Natural killer cell (primary cell): ENCODE measurements around the gene NKX6-2. TPM values are rescaled to one million over a fixed set of nuclear protein-coding genes. Genes with fewer than 3 reads are reported as not detected.
"Not testable (repeated sequence)": the region's sequence is repeated elsewhere in the genome, so short reads cannot be mapped to it uniquely, and the experiment has no call there.

ENCODE experiments used
- ATAC-seq, 3 donors: fragments of 150-1000 bp in 2 of 3; fragments of 200-7000 bp in 1 of 3; cut with Tn5 transposase; 1 replicate in 1 of 3; 2 replicates in 2 of 3; pipeline ENCODE4 v1.10.0; 2021; ENCODE audit warnings: mild to moderate bottlenecking in 2 of 3, moderate library complexity in 2 of 3
- DNase-seq, 2 donors: peaks; one replicate each; pipeline versions ENCODE4 v3.0.0 to v3.0.0-alpha.2; 2013 to 2021; ENCODE audit warnings: mixed read lengths in 1 of 2
- H3K27ac ChIP-seq: one replicate; pipeline ENCODE4 v1.5.1; 2013; ENCODE audit warnings: mild to moderate bottlenecking, low read length
- H3K27me3 ChIP-seq: one replicate; pipeline ENCODE4 v1.6.1; 2013; ENCODE audit warnings: low read length; ENCODE audit not compliant: control insufficient read depth, insufficient read depth
- H3K36me3 ChIP-seq: one replicate; pipeline ENCODE4 v1.6.1; 2013; ENCODE audit warnings: low read length; ENCODE audit not compliant: control insufficient read depth, insufficient read depth
- H3K4me1 ChIP-seq: one replicate; pipeline ENCODE4 v1.6.1; 2013; ENCODE audit warnings: low read length; ENCODE audit not compliant: control insufficient read depth, insufficient read depth
- H3K4me3 ChIP-seq: one replicate; pipeline ENCODE4 v1.5.1; 2013; ENCODE audit warnings: low read length
- H3K9me3 ChIP-seq: one replicate; pipeline ENCODE4 v1.6.1; 2013; ENCODE audit warnings: low read length; ENCODE audit not compliant: control insufficient read depth, insufficient read depth
- H3K27ac Mint-ChIP-seq, 2 donors: one replicate each; pipeline ENCODE4 v1.8.0; 2022; ENCODE audit warnings: mild to moderate bottlenecking in 2 of 2, mixed read lengths in 2 of 2, moderate library complexity in 1 of 2
- H3K27me3 Mint-ChIP-seq, 2 donors: one replicate each; pipeline ENCODE4 v1.8.0; 2022; ENCODE audit warnings: low read depth in 2 of 2, mixed read lengths in 2 of 2
- H3K36me3 Mint-ChIP-seq: one replicate; pipeline ENCODE4 v1.8.0; 2022; ENCODE audit warnings: mixed read lengths
- H3K4me1 Mint-ChIP-seq, 2 donors: one replicate each; pipeline ENCODE4 v1.8.0; 2022; ENCODE audit warnings: mixed read lengths in 2 of 2
- H3K4me3 Mint-ChIP-seq: one replicate; pipeline ENCODE4 v1.8.0; 2022; ENCODE audit warnings: mild to moderate bottlenecking, moderate library complexity, mixed read lengths
- H3K9me3 Mint-ChIP-seq, 2 donors: one replicate each; pipeline ENCODE4 v1.8.0; 2022; ENCODE audit warnings: mixed read lengths in 2 of 2
- WGBS: methylation state at CpG from one replicate; pipeline ENCODE4 v1.1.7; 2013; ENCODE audit warnings: missing lambda C conversion rate; ENCODE audit not compliant: insufficient coverage; 5-methylcytosine and 5-hydroxymethylcytosine counted together
- intact Hi-C: fragments of 100-400 bp; cut with micrococcal nuclease; formaldehyde crosslinking; loops from one replicate; pipeline ENCODE4 v1.14.2; 2022
- total RNA-seq, 4 donors: library from RNA; stranded (reverse); fragments of 120-200 nt in 1 of 4; gene quantifications; one replicate each; pipeline versions ENCODE4 v1.2.3 to v1.2.4, GENCODE V29; 2013 to 2022
- TF ChIP-seq, protein P1 (sequence below): fragments of 200-600 bp; IDR thresholded peaks from one replicate; pipeline ENCODE4 v1.8.0; 2022; ENCODE audit warnings: antibody characterized with exemption

Gene NKX6-2
- total RNA-seq, 3 donors from 2014 or later (not counting 1 experiment from before 2014, with no cell fraction given) = not detected

DNA sequence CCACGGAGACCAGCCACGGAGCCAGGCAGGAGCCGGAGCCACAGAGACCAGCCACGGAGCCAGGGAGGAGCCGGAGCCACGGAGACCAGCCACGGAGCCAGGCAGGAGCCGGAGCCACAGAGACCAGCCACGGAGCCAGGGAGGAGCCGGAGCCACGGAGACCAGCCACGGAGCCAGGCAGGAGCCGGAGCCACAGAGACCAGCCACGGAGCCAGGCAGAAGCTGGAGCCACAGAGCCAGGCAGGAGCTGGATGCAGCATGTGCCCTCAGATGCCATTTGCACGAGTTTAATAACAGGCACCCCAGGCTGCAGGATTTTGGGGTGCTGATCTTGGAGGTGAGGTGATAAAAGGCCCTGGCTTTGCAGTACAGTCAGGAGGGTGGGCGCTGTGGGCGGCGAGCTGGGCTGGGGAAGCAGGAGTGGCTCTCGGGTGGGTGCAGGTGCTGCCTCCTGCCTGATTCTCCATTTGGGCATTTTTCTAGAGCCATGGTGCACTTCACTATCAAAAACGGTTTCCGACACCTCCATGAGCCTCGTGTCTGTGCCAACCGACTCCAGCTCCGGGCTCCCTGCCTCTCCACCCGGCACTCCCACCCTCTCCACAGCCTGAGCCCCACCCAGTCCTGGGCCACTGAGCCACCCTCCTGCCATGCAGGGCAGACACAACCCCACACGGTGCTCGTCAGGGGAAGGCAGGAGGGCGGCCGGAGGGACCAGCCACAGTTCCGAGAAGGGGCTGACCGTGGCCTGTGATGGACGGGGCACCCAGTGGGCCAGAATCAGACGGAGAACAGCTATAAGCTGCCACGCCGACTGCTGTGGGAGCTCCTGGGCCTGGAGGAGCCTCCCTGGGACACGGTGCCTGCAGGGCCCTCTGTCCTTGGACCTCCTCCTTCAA is 40.8 kb upstream of the NKX6-2 start:
- H3K27ac Mint-ChIP-seq = no peak overlapping the region
- WGBS = 95% methylated on average over 33 of the region's 36 CpGs
- DNase-seq = no peak
- no peaks in the 10 kb centered on the region for H3K4me1 ChIP-seq
- H3K27ac ChIP-seq = no peak overlapping the region
- peaks cover 3 to 14% of the 10 kb centered on the region in 2 donors for H3K27me3 Mint-ChIP-seq
- H3K9me3 ChIP-seq = peaks cover 7% of the 10 kb centered on the region
- H3K4me3 ChIP-seq = no peak overlapping the region
- no peaks in the 10 kb centered on the region for H3K36me3 Mint-ChIP-seq
- H3K36me3 ChIP-seq = no peaks in the 10 kb centered on the region
- TF ChIP-seq, protein P1, sequence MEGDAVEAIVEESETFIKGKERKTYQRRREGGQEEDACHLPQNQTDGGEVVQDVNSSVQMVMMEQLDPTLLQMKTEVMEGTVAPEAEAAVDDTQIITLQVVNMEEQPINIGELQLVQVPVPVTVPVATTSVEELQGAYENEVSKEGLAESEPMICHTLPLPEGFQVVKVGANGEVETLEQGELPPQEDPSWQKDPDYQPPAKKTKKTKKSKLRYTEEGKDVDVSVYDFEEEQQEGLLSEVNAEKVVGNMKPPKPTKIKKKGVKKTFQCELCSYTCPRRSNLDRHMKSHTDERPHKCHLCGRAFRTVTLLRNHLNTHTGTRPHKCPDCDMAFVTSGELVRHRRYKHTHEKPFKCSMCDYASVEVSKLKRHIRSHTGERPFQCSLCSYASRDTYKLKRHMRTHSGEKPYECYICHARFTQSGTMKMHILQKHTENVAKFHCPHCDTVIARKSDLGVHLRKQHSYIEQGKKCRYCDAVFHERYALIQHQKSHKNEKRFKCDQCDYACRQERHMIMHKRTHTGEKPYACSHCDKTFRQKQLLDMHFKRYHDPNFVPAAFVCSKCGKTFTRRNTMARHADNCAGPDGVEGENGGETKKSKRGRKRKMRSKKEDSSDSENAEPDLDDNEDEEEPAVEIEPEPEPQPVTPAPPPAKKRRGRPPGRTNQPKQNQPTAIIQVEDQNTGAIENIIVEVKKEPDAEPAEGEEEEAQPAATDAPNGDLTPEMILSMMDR = no peak
- no peak for ATAC-seq
- no peaks in the 10 kb centered on the region for H3K4me1 Mint-ChIP-seq
- intact Hi-C loops = no loop called here
- no peaks in the 10 kb centered on the region for H3K9me3 Mint-ChIP-seq
- H3K4me3 Mint-ChIP-seq = no peak overlapping the region
- no peaks in the 10 kb centered on the region for H3K27me3 ChIP-seq

DNA sequence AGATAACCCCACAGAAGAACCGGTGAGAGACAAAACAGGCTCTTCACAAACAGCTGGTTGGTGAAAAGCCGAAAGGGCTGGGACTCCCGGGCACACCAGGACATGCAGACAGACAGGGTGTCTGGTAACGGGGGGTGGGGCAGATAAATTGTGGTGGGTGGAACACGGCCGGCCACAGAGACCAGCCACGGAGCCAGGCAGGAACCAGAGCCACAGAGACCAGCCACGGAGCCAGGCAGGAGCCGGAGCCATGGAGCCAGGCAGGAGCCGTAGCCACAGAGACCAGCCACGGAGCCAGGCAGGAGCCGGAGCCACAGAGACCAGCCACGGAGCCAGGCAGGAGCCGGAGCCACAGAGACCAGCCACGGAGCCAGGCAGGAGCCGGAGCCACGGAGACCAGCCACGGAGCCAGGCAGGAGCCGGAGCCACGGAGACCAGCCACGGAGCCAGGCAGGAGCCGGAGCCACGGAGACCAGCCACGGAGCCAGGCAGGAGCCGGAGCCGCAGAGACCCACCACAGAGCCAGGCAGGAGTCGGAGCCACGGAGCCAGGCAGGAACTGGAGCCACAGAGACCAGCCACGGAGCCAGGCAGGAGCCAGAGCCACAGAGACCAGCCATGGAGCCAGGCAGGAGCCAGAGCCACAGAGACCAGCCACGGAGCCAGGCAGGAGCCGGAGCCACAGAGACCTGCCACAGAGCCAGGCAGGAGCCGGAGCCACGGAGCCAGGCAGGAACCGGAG is 40.0 kb upstream of the NKX6-2 start:
- H3K9me3 Mint-ChIP-seq, ATAC-seq, H3K27ac Mint-ChIP-seq, H3K9me3 ChIP-seq, H3K36me3 ChIP-seq, intact Hi-C loops, H3K27me3 ChIP-seq, H3K36me3 Mint-ChIP-seq, H3K27ac ChIP-seq, H3K4me1 Mint-ChIP-seq, H3K4me1 ChIP-seq, DNase-seq, H3K4me3 Mint-ChIP-seq, H3K4me3 ChIP-seq, H3K27me3 Mint-ChIP-seq: not testable (repeated sequence)
- 88% methylated on average over 34 of the region's 34 CpGs for WGBS

DNA sequence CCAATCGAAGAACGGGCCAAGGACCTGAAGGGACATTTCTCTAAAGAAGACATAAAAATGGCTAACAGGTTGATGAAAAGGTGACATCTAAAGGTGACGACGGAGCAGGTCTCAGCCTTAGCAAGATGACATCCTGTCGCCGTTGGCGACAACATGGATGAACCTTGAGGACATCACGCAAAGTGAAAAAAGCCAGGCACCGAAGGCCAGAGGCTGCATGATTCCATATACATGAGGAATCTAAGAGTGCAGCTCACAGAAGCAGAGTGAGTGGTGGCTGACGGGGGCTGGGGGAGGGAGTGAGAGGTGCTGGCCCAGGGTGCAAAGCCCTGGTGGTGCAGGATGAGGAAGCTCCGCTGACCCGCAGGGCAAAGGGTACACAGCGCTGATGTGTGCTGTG is 34.1 kb upstream of the NKX6-2 start:
- ATAC-seq = no peak
- no peak overlapping the region for H3K27ac ChIP-seq
- DNase-seq = no peak
- H3K4me1 ChIP-seq = no peaks in the 10 kb centered on the region
- no peak overlapping the region for H3K27ac Mint-ChIP-seq
- no peaks in the 10 kb centered on the region for H3K9me3 Mint-ChIP-seq
- H3K36me3 Mint-ChIP-seq = no peaks in the 10 kb centered on the region
- H3K27me3 Mint-ChIP-seq = peaks cover 11 to 14% of the 10 kb centered on the region in 2 donors
- TF ChIP-seq, protein P1 = no peak
- no peaks in the 10 kb centered on the region for H3K36me3 ChIP-seq
- H3K27me3 ChIP-seq = no peaks in the 10 kb centered on the region
- 92% methylated on average over 13 of the region's 13 CpGs for WGBS
- H3K4me1 Mint-ChIP-seq = no peaks in the 10 kb centered on the region
- H3K9me3 ChIP-seq = no peaks in the 10 kb centered on the region
- no peak overlapping the region for H3K4me3 ChIP-seq
- no peak overlapping the region for H3K4me3 Mint-ChIP-seq
- intact Hi-C loops = no loop called here

DNA sequence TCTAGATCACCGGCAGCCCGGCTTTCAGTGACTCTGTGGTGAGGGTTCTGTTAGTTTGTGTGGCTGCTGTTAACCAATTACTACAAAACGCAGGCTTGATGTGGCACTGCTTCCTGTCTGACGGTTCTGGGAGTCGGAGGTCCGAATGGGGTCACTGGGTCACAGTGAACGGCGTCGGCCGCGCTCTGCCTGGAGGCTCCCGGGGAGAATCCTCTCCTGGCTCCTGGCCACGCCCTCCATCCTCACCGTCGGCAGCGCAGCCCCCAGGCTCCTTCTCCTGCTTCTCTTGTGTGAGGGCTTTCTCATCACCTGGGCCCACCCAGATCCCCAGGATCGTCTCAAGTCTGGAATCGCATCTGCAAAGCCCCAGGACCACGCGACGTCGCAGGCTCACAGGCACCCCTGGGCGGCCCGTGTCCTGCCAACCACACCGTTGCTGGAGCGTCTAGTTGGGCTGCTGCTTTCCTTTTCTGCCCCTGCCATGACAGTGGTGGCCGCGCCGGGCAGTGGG is 31.8 kb upstream of the NKX6-2 start:
- WGBS = 84% methylated on average over 26 of the region's 29 CpGs
- Histone ChIP-seq H3K4me3 (no peak overlapping the region), H3K27ac (no peak overlapping the region), H3K36me3 (no peaks in the 10 kb centered on the region), H3K27me3 (no peaks in the 10 kb centered on the region), H3K9me3 (no peaks in the 10 kb centered on the region), H3K4me1 (no peaks in the 10 kb centered on the region)
- intact Hi-C loops = no loop called here
- Mint-ChIP-seq H3K27me3 (peaks cover 11 to 14% of the 10 kb centered on the region in 2 donors), H3K4me3 (no peak overlapping the region), H3K4me1 (no peaks in the 10 kb centered on the region), H3K27ac (no peak overlapping the region), H3K36me3 (no peaks in the 10 kb centered on the region), H3K9me3 (no peaks in the 10 kb centered on the region)
- DNase-seq (no peak), ATAC-seq (no peak)
- TF ChIP-seq, protein P1 = no peak
